Lung (tissue), 12 donors: Measurements from ENCODE around the gene ACAD8. TPM values are rescaled to one million over a fixed set of nuclear protein-coding genes. Genes with fewer than 3 reads are reported as not detected.

Source experiments
- ATAC-seq: fragments of 200-7000 bp; cut with Tn5 transposase; one replicate; pipeline ENCODE4 v1.9.1; 2020; ENCODE audit warnings: moderate number of reproducible peaks; ENCODE audit not compliant: insufficient read depth, low FRiP score
- DNase-seq, 3 donors: peaks; one replicate each; pipeline ENCODE4 v3.0.0-alpha.2; 2013 to 2017
- H3K27ac ChIP-seq, 2 donors: one replicate each; pipeline ENCODE4 v1.5.1; 2013; ENCODE audit warnings: mild to moderate bottlenecking in 2 of 2, moderate library complexity in 2 of 2, control low read depth in 1 of 2, inconsistent platforms in 1 of 2, low read depth in 1 of 2, low read length in 1 of 2
- H3K27me3 ChIP-seq, 3 donors: one replicate each; pipeline ENCODE4 v1.5.1; 2013; ENCODE audit warnings: low read length in 2 of 3; ENCODE audit not compliant: control insufficient read depth in 3 of 3, insufficient read depth in 3 of 3
- H3K36me3 ChIP-seq, 4 donors: one replicate each; pipeline ENCODE4 v1.5.1; 2013; ENCODE audit warnings: low read length in 4 of 4, mild to moderate bottlenecking in 1 of 4, moderate library complexity in 1 of 4; ENCODE audit not compliant: control insufficient read depth in 4 of 4, insufficient read depth in 4 of 4
- H3K4me1 ChIP-seq, 5 donors: one replicate each; pipeline ENCODE4 v1.5.1; 2013; ENCODE audit warnings: low read length in 5 of 5, mild to moderate bottlenecking in 2 of 5, moderate library complexity in 1 of 5; ENCODE audit not compliant: control insufficient read depth in 5 of 5, insufficient read depth in 5 of 5
- H3K4me3 ChIP-seq: one replicate; pipeline ENCODE4 v1.5.1; 2013; ENCODE audit warnings: mild to moderate bottlenecking, control low read depth, moderate library complexity
- H3K9ac ChIP-seq, 2 donors: one replicate each; pipeline ENCODE4 v1.5.1; 2013; ENCODE audit warnings: low read length in 2 of 2, control low read depth in 1 of 2; ENCODE audit not compliant: insufficient read depth in 1 of 2
- H3K9me3 ChIP-seq, 4 donors: one replicate each; pipeline ENCODE4 v1.5.1; 2013; ENCODE audit warnings: low read length in 3 of 4, mild to moderate bottlenecking in 1 of 4, moderate library complexity in 1 of 4; ENCODE audit not compliant: control insufficient read depth in 4 of 4, insufficient read depth in 3 of 4
- WGBS, 2 donors: extraction: QIAGEN DNeasy Blood & Tissue Kit; methylation state at CpG; one replicate each; pipeline ENCODE4 v1.1.7; 2013; 5-methylcytosine and 5-hydroxymethylcytosine counted together
- polyA plus RNA-seq, 2 donors: library from polyadenylated mRNA; stranded (reverse); fragments of 200-250 nt; gene quantifications; one replicate each; pipeline ENCODE4 v1.2.1, GENCODE V29; 2013
- total RNA-seq, 2 donors: library from RNA; depleted of rRNA in 1 of 2; stranded (reverse); fragments of >200 nt in 1 of 2; gene quantifications; one replicate each; pipeline ENCODE4 v1.2.1, GENCODE V29; 2014 to 2021
- TF ChIP-seq, protein P1 (sequence below): IDR thresholded peaks from 2 replicates; pipeline ENCODE4 v1.5.1; 2012; ENCODE audit warnings: mild to moderate bottlenecking; ENCODE audit errors: control extremely low read depth, extremely low read depth
- donor health status: control.
- donor health status: control.
- donor health status: Bipolar disorder and iron deficiency.
- donor health status: healthy.
- donor health status: DM: yes; HTN: yes; CAD: no.

Gene ACAD8
- total and polyA plus RNA-seq, 4 donors: 24.7 to 36.3 (median 30.0) TPM

GRCh38 chr11:134313821-134314607 lies 60.6 kb downstream of the ACAD8 start:
- Histone ChIP-seq H3K36me3 (no peaks in the 10 kb centered on the region), H3K4me3 (no peak overlapping the region), H3K4me1 (no peaks in the 10 kb centered on the region), H3K9ac (no peak overlapping the region), H3K27ac (no peak overlapping the region), H3K27me3 (peaks cover 0 to 2% (median 0%) of the 10 kb centered on the region in 3 donors), H3K9me3 (peaks cover 0 to 7% (median 5%) of the 10 kb centered on the region in 4 donors)
- WGBS, 2 donors: 87 to 93% methylated on average over 9 of the region's 9 CpGs
- ATAC-seq (no peak), DNase-seq (no peak)
- TF ChIP-seq, protein P1, sequence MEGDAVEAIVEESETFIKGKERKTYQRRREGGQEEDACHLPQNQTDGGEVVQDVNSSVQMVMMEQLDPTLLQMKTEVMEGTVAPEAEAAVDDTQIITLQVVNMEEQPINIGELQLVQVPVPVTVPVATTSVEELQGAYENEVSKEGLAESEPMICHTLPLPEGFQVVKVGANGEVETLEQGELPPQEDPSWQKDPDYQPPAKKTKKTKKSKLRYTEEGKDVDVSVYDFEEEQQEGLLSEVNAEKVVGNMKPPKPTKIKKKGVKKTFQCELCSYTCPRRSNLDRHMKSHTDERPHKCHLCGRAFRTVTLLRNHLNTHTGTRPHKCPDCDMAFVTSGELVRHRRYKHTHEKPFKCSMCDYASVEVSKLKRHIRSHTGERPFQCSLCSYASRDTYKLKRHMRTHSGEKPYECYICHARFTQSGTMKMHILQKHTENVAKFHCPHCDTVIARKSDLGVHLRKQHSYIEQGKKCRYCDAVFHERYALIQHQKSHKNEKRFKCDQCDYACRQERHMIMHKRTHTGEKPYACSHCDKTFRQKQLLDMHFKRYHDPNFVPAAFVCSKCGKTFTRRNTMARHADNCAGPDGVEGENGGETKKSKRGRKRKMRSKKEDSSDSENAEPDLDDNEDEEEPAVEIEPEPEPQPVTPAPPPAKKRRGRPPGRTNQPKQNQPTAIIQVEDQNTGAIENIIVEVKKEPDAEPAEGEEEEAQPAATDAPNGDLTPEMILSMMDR: no peak

Other genes with a start within 250 kb of the ACAD8 start
- gene JAM3, start 184.5 kb upstream of the ACAD8 start, total RNA-seq: 10 to 100 TPM; 33.5 to 72.2 TPM
- gene JAM3, start 184.5 kb upstream of the ACAD8 start, polyA plus RNA-seq: 10 to 100 TPM; 10.3 to 13.6 TPM
- 10 to 100 TPM; 23.5 TPM for gene NCAPD3, start 29.6 kb upstream of the ACAD8 start, total RNA-seq
- 1 to 10 TPM; 4.4 to 9.5 TPM for gene NCAPD3, start 29.6 kb upstream of the ACAD8 start, polyA plus RNA-seq
- gene VPS26B, start 28.9 kb upstream of the ACAD8 start, total RNA-seq: 10 to 100 TPM; 34.4 to 37.6 TPM
- 10 to 100 TPM; 17.1 to 20.3 TPM for gene VPS26B, start 28.9 kb upstream of the ACAD8 start, polyA plus RNA-seq
- 10 to 100 TPM; 30.1 to 40.0 TPM for gene THYN1, start 216 bp upstream of the ACAD8 start, total RNA-seq
- 10 to 100 TPM; 31.5 to 67.4 TPM for gene THYN1, start 216 bp upstream of the ACAD8 start, polyA plus RNA-seq
- under 1 TPM in 1 of 2 donors, not detected in 1; 0.18 TPM for gene GLB1L3, start 22.8 kb downstream of the ACAD8 start, total RNA-seq
- under 1 TPM; 0.06 to 0.29 TPM for gene GLB1L3, start 22.8 kb downstream of the ACAD8 start, polyA plus RNA-seq
- gene GLB1L2, start 78.4 kb downstream of the ACAD8 start, total RNA-seq: 10 to 100 TPM in 1 of 2 donors, 1 to 10 TPM in 1; 7.3 to 13.6 TPM
- 10 to 100 TPM in 1 of 2 donors, 1 to 10 TPM in 1; 7.1 to 11.4 TPM for gene GLB1L2, start 78.4 kb downstream of the ACAD8 start, polyA plus RNA-seq
- gene B3GAT1, start 158.7 kb downstream of the ACAD8 start, total RNA-seq: under 1 TPM; 0.40 to 0.49 TPM
- gene B3GAT1, start 158.7 kb downstream of the ACAD8 start, polyA plus RNA-seq: under 1 TPM; 0.03 to 0.14 TPM